CD4-positive, alpha-beta T cell (primary cell): ENCODE data around the gene LTBP2. TPM values are rescaled to one million over a fixed set of nuclear protein-coding genes. Genes with fewer than 3 reads are reported as not detected.

ENCODE experiments used
- ATAC-seq: fragments of 200-7000 bp; cut with Tn5 transposase; one replicate; pipeline ENCODE4 v1.10.0; 2022; ENCODE audit warnings: mild to moderate bottlenecking; ENCODE audit not compliant: poor library complexity
- CTCF ChIA-PET: fragments of 350-600 bp; sonication (Branson Sonifier 250); formaldehyde crosslinking; loops from one replicate; lab custom pipeline; 2021; ENCODE audit warnings: antibody characterized with exemption, inconsistent platforms; lab: Charles Lee
- POLR2A ChIA-PET: fragments of 350-600 bp; sonication (Branson Sonifier 250); formaldehyde crosslinking; loops from one replicate; lab custom pipeline; 2021; ENCODE audit warnings: antibody characterized with exemption, inconsistent platforms; lab: Charles Lee
- DNase-seq, 14 experiments: peaks; one replicate each; pipeline ENCODE4 v3.0.0-alpha.2; 2013 to 2020; ENCODE audit warnings: mixed read lengths in 2 of 14
- H3K27ac ChIP-seq, 2 donors: one replicate each; pipeline versions ENCODE4 v1.5.1 to v1.7.0; 2013; ENCODE audit warnings: low read length in 2 of 2, low read depth in 1 of 2, mild to moderate bottlenecking in 1 of 2
- H3K27me3 ChIP-seq, 2 experiments: 1 replicate in 1 of 2; 2 replicates in 1 of 2; pipeline versions ENCODE4 v1.6.1 to v1.7.0; 2013; ENCODE audit warnings: low read length in 2 of 2, control low read depth in 1 of 2, mild to moderate bottlenecking in 1 of 2, moderate library complexity in 1 of 2; ENCODE audit not compliant: insufficient read depth in 2 of 2, control insufficient read depth in 1 of 2
- H3K36me3 ChIP-seq: one replicate; pipeline ENCODE4 v1.6.1; 2013; ENCODE audit warnings: low read length, control low read depth; ENCODE audit not compliant: insufficient read depth
- H3K4me1 ChIP-seq: one replicate; pipeline ENCODE4 v1.6.1; 2013; ENCODE audit warnings: low read length, control low read depth; ENCODE audit not compliant: insufficient read depth
- H3K4me3 ChIP-seq: one replicate; pipeline ENCODE4 v1.5.1; 2013; ENCODE audit warnings: mild to moderate bottlenecking, low read length, moderate library complexity
- H3K9me3 ChIP-seq, 2 experiments: 1 replicate in 1 of 2; 2 replicates in 1 of 2; pipeline versions ENCODE4 v1.6.1 to v1.7.0; 2013; ENCODE audit warnings: low read length in 2 of 2, mild to moderate bottlenecking in 2 of 2, control low read depth in 1 of 2, moderate library complexity in 1 of 2; ENCODE audit not compliant: control insufficient read depth in 1 of 2, insufficient read depth in 1 of 2
- H3K27ac Mint-ChIP-seq: one replicate; pipeline ENCODE4 v1.8.0; 2020; ENCODE audit warnings: mixed read lengths
- H3K27me3 Mint-ChIP-seq: one replicate; pipeline ENCODE4 v1.8.0; 2021; ENCODE audit warnings: mixed read lengths
- H3K36me3 Mint-ChIP-seq: one replicate; pipeline ENCODE4 v1.8.0; 2021; ENCODE audit warnings: low read depth, mixed read lengths
- H3K4me1 Mint-ChIP-seq: one replicate; pipeline ENCODE4 v1.8.0; 2021; ENCODE audit warnings: low read depth, mixed read lengths
- H3K4me3 Mint-ChIP-seq: one replicate; pipeline ENCODE4 v1.8.0; 2020; ENCODE audit warnings: mild to moderate bottlenecking, mixed read lengths
- H3K9me3 Mint-ChIP-seq: one replicate; pipeline ENCODE4 v1.8.0; 2020; ENCODE audit warnings: mixed read lengths
- CTCF ChIP-seq: fragments of 200-600 bp; IDR thresholded peaks from one replicate; pipeline ENCODE4 v1.8.0; 2022; ENCODE audit warnings: antibody characterized with exemption, mild to moderate bottlenecking
- intact Hi-C, 2 experiments: fragments of 100-400 bp; cut with DNase I in 1 of 2; cut with micrococcal nuclease in 1 of 2; formaldehyde crosslinking; loops; one replicate each; pipeline versions ENCODE4 v1.15.1 to v1.9.0; 2023 to 2025; cut with DNase I, micrococcal nuclease
- total RNA-seq, 174 experiments: library from RNA in 2 of 174; stranded (reverse) in 2 of 174; gene quantifications; one replicate each; pipeline ENCODE4 v1.2.3 and lab custom pipeline; 2021 to 2026

The LTBP2 gene
- total RNA-seq, 2 experiments from 2014 or later: 0.45 to 0.47 TPM

DNA sequence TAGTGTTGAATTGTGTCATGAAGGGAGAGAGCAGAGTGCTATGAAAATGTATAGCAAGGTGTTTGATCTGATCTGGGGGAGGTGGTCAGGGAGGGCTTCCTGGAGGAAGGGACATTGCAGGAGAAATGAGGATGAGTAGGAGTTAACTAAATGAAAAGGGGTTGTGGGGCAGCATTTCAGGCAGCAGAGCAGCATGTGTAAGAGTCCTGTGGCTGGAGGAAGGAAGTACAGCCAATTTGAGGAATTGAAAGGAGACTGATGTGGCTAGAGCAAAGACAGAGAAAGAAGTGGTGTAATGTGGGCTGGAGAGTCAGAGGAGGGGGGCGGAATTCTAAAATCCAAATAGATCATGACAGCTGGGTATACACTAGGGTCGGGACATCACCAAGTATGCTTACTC lies 139.4 kb downstream of the LTBP2 start:
- intact Hi-C loops: no loop called here
- no peaks in the 10 kb centered on the region for H3K9me3 Mint-ChIP-seq
- TF ChIP-seq CTCF: no peak
- Histone ChIP-seq H3K36me3 (peaks cover 3% of the 10 kb centered on the region), H3K27ac (no peak overlapping the region), H3K27me3 (no peaks in the 10 kb centered on the region), H3K4me1 (no peaks in the 10 kb centered on the region), H3K9me3 (no peaks in the 10 kb centered on the region), H3K4me3 (no peak overlapping the region)
- no peak overlapping the region for H3K27ac Mint-ChIP-seq
- ChIA-PET POLR2A (no interaction called here), CTCF (no interaction called here)
- no peak overlapping the region for H3K4me3 Mint-ChIP-seq
- H3K4me1 Mint-ChIP-seq: no peaks in the 10 kb centered on the region
- peaks cover 18% of the 10 kb centered on the region for H3K36me3 Mint-ChIP-seq
- no peaks in the 10 kb centered on the region for H3K27me3 Mint-ChIP-seq
- DNase-seq: no peak
- ATAC-seq: no peak

DNA sequence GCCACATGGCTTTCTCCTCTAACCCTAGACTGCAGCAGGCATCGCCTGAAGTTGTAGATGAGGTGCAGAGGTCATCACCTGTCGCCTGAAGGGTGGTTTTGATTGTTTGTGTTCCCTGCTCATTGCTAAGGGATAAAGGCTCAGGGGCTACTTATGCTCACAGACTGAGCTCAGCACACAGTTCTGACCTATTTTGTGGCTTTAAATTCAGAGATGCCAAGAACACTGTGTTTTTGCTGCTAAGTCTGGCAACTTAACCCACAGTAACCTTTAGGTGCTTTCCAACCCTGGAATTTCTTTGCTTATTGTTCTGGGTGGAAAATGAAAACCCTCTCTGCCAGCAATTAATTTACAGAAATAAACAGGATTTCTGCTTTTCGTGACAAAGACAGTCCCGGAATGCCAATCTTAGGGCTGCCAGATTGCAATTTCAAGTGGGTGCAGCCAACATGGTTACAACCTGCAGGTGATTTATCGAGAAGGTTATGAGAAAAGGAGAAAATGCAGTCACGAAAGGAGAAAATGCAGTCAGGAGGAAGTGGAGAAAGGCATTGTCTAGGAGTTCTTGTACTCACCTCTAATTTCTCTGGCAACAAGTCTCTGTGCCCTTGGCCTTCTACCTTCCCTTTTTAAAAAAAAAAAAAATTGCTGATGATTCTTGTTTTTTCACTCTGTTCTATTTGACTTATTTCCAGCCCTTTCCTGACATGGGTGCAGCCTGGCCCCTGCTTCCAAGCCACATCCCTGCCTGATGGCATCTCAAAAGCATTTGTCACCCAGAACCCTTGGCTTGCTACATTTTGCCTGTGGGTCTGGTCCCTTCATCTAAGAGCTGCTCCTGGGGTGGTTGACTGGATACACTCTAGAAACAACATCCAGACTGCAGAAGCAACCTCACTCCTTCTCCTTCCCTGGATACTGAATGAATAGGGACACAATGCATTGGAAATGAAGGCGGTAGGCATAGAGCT lies 142.2 kb downstream of the LTBP2 start:
- no peaks in the 10 kb centered on the region for H3K4me1 Mint-ChIP-seq

GRCh38 chr14:74468513-74468912 lies 143.5 kb downstream of the LTBP2 start:
- Histone ChIP-seq H3K4me1 (no peaks in the 10 kb centered on the region), H3K27me3 (no peaks in the 10 kb centered on the region), H3K4me3 (no peak overlapping the region), H3K36me3 (no peaks in the 10 kb centered on the region), H3K27ac (no peak overlapping the region), H3K9me3 (no peaks in the 10 kb centered on the region)
- no peak overlapping the region for H3K4me3 Mint-ChIP-seq
- no peak for TF ChIP-seq CTCF
- no peak overlapping the region for H3K27ac Mint-ChIP-seq
- ChIA-PET POLR2A (interaction anchor here (0.6 kb wide), 1 partner anchor 1003 kb away, joined by 3 read pairs; no protein-coding TSS in a partner anchor), CTCF (no interaction called here)
- peaks cover 1% of the 10 kb centered on the region for H3K27me3 Mint-ChIP-seq
- ATAC-seq: no peak
- no peaks in the 10 kb centered on the region for H3K4me1 Mint-ChIP-seq
- intact Hi-C loops: no loop called here
- peaks cover 8% of the 10 kb centered on the region for H3K36me3 Mint-ChIP-seq
- no peak for DNase-seq
- H3K9me3 Mint-ChIP-seq: no peaks in the 10 kb centered on the region

More for the DNA sequence above, 142.2 kb downstream of the LTBP2 start:
- H3K36me3 Mint-ChIP-seq: peaks cover 14% of the 10 kb centered on the region
- H3K4me1 ChIP-seq: no peaks in the 10 kb centered on the region
- H3K27me3 ChIP-seq: no peaks in the 10 kb centered on the region
- H3K4me3 Mint-ChIP-seq: no peak overlapping the region
- TF ChIP-seq CTCF: no peak
- no peaks in the 10 kb centered on the region for H3K9me3 Mint-ChIP-seq
- H3K9me3 ChIP-seq: no peaks in the 10 kb centered on the region
- H3K4me3 ChIP-seq: no peak overlapping the region
- H3K27ac Mint-ChIP-seq: no peak overlapping the region
- ATAC-seq (no peak), DNase-seq (no peak)
- no peaks in the 10 kb centered on the region for H3K27me3 Mint-ChIP-seq
- ChIA-PET CTCF (no interaction called here), POLR2A (no interaction called here)
- intact Hi-C loops: no loop called here
- no peak overlapping the region for H3K27ac ChIP-seq
- H3K36me3 ChIP-seq: peaks cover 3% of the 10 kb centered on the region
